SK-N-SH (cell line): ENCODE data around the gene CFAP210. TPM values are rescaled to one million over a fixed set of nuclear protein-coding genes. Genes with fewer than 3 reads are reported as not detected.

Source experiments
- CTCF ChIA-PET: fragments of 300-600, 350-600 bp; formaldehyde crosslinking; extraction: SDS; loops from one replicate; lab custom pipeline; 2021; lab: Yijun Ruan, JAX
- POLR2A ChIA-PET: fragments of 350-600 bp; sonication (Branson Sonifier 250); formaldehyde crosslinking; extraction: SDS; loops from one replicate; lab custom pipeline; 2020; ENCODE audit warnings: antibody characterized with exemption, inconsistent platforms; lab: Yijun Ruan, JAX
- DNase-seq: peaks from one replicate; pipeline ENCODE4 v3.0.0; 2012
- H2AFZ ChIP-seq: fragments of 200-600 bp; sonication (generic); 2 replicates; pipeline ENCODE4 v1.8.1; 2016; ENCODE audit warnings: antibody characterized with exemption, mild to moderate bottlenecking, low read depth
- H3F3A ChIP-seq: fragments of 200-600 bp; sonication (generic); replicated peaks from 2 replicates; pipeline ENCODE3; 2016; ENCODE audit warnings: antibody characterized with exemption, mild to moderate bottlenecking; ENCODE audit not compliant: insufficient read depth
- H3K27ac ChIP-seq, 2 experiments: fragments of 200-500 bp in 1 of 2; fragments of 200-600 bp in 1 of 2; sonication (Bioruptor generic) in 1 of 2; sonication (generic), shearing (Covaris generic) in 1 of 2; 2 replicates each; pipeline versions ENCODE4 v1.5.1 to v1.6.1; 2014 to 2016; ENCODE audit warnings: low read depth in 2 of 2, inconsistent platforms in 1 of 2, low read length in 1 of 2, mild to moderate bottlenecking in 1 of 2, mixed read lengths in 1 of 2
- H3K27me3 ChIP-seq: fragments of 200-600 bp; sonication (generic), shearing (Covaris generic); 2 replicates; pipeline ENCODE4 v1.6.1; 2016; ENCODE audit warnings: mixed run types; ENCODE audit not compliant: insufficient read depth
- H3K36me3 ChIP-seq, 2 experiments: fragments of 200-500 bp in 1 of 2; fragments of 200-600 bp in 1 of 2; sonication (Bioruptor generic) in 1 of 2; sonication (generic) in 1 of 2; replicated peaks in 1 of 2; 2 replicates each; pipeline versions ENCODE3 to v1.5.1; 2014 to 2016; ENCODE audit warnings: low read length in 1 of 2, mild to moderate bottlenecking in 1 of 2; ENCODE audit not compliant: insufficient read depth in 2 of 2, control insufficient read depth in 1 of 2
- H3K4me1 ChIP-seq, 2 experiments: fragments of 200-500 bp in 1 of 2; fragments of 200-600 bp in 1 of 2; sonication (Bioruptor generic) in 1 of 2; sonication (generic), shearing (Covaris generic) in 1 of 2; 2 replicates each; pipeline versions ENCODE4 v1.5.1 to v1.6.1; 2014 to 2016; ENCODE audit warnings: low read depth in 1 of 2, low read length in 1 of 2, mixed run types in 1 of 2; ENCODE audit not compliant: insufficient read depth in 2 of 2, control insufficient read depth in 1 of 2
- H3K4me2 ChIP-seq: fragments of 200-600 bp; sonication (generic), shearing (Covaris generic); 2 replicates; pipeline ENCODE4 v1.6.1; 2017; ENCODE audit warnings: mixed run types
- H3K4me3 ChIP-seq, 2 experiments: fragments of 200-500 bp in 1 of 2; fragments of 200-600 bp in 1 of 2; sonication (Bioruptor generic) in 1 of 2; sonication (generic), shearing (Covaris generic) in 1 of 2; 2 replicates each; pipeline versions ENCODE4 v1.5.1 to v1.8.1; 2014 to 2016; ENCODE audit warnings: low read depth in 2 of 2, inconsistent platforms in 1 of 2, low read length in 1 of 2, mild to moderate bottlenecking in 1 of 2, mixed read lengths in 1 of 2, moderate library complexity in 1 of 2
- H3K79me2 ChIP-seq: fragments of 200-600 bp; sonication (generic); 2 replicates; pipeline ENCODE4 v1.8.1; 2017; ENCODE audit warnings: mild to moderate bottlenecking; ENCODE audit not compliant: insufficient read depth
- H3K9ac ChIP-seq: fragments of 200-600 bp; sonication (generic); 2 replicates; pipeline ENCODE4 v1.6.1; 2017; ENCODE audit warnings: mixed run types
- H3K9me2 ChIP-seq: fragments of 200-600 bp; sonication (generic); 2 replicates; pipeline ENCODE4 v1.6.1; 2017; ENCODE audit warnings: mixed run types
- H3K9me3 ChIP-seq: fragments of 200-600 bp; sonication (generic); 2 replicates; pipeline ENCODE4 v1.6.1; 2017; ENCODE audit warnings: mixed run types, mild to moderate bottlenecking, moderate library complexity
- H4K20me1 ChIP-seq: fragments of 200-600 bp; sonication (generic); 2 replicates; pipeline ENCODE4 v1.6.1; 2017; ENCODE audit warnings: mild to moderate bottlenecking, mixed run types; ENCODE audit not compliant: insufficient read depth
- CHD2 ChIP-seq: fragments of 150-350 bp; IDR thresholded peaks from 2 replicates; pipeline ENCODE4 v1.6.1; 2018; ENCODE audit warnings: low read length; ENCODE audit not compliant: partially characterized antibody
- FOXJ3 ChIP-seq: sonication (generic); formaldehyde crosslinking; IDR thresholded peaks from 2 replicates; pipeline ENCODE4 v1.5.1; 2020; ENCODE audit warnings: mild to moderate bottlenecking, missing genetic modification reagents
- RAD21 ChIP-seq: IDR thresholded peaks from 2 replicates; pipeline ENCODE4 v1.6.1; 2012; ENCODE audit warnings: mild to moderate bottlenecking, low read length
- SIN3A ChIP-seq: IDR thresholded peaks from 2 replicates; pipeline ENCODE4 v1.6.1; 2012; ENCODE audit warnings: low read depth, mild to moderate bottlenecking, low read length, moderate library complexity, borderline replicate concordance
- YY1 ChIP-seq: IDR thresholded peaks from 2 replicates; pipeline ENCODE4 v1.4.0; 2012; ENCODE audit warnings: low read depth, mild to moderate bottlenecking
- WGBS: methylation state at CpG from one replicate; pipeline ENCODE4 v1.1.6; 2017; ENCODE audit warnings: low lambda C conversion rate; 5-methylcytosine and 5-hydroxymethylcytosine counted together
- polyA plus RNA-seq, 3 experiments: library from polyadenylated mRNA; depleted of rRNA; stranded (reverse); fragments of >200 nt; gene quantifications; 2 replicates each; pipeline ENCODE4 v1.2.3, GENCODE V29; 2012
- TF ChIP-seq, protein P1 (sequence below): fragments of 150-350 bp; IDR thresholded peaks from 2 replicates; pipeline ENCODE4 v1.6.1; 2016; ENCODE audit warnings: mild to moderate bottlenecking, low read depth, low read length
- TF ChIP-seq, protein P2 (sequence below): IDR thresholded peaks from 2 replicates; pipeline ENCODE4 v1.6.1; 2012; ENCODE audit warnings: mild to moderate bottlenecking, low read depth, low read length, moderate library complexity

The CFAP210 gene
- polyA plus RNA-seq, 1 of the 3 experiments (the other 2 are of a cell fraction), result 0.03 TPM

DNA sequence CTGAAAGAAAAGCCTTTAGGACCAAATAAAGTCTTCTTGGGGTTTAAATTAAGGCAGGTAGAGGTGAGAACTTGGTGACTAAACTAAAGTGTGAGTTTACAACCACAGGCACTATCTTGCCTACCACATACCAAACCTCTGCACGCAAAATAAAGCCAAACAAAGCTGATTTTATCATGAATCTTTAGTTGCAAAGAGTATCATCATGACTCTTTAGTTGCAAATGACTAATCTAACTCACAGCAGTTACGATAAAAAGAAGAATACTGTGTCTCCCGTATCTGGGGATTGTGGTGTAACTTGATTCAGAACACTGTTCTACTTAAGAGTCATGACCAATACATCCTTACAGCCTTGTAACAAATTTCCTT lies 11.2 kb downstream of the CFAP210 start:
- Histone ChIP-seq H3K4me1 (no peaks in the 10 kb centered on the region), H4K20me1 (no peaks in the 10 kb centered on the region), H3K79me2 (no peaks in the 10 kb centered on the region), H3F3A (no peaks in the 10 kb centered on the region), H2AFZ (no peak overlapping the region), H3K9me2 (no peaks in the 10 kb centered on the region), H3K4me2 (no peak overlapping the region), H3K9me3 (no peaks in the 10 kb centered on the region), H3K27ac (no peak overlapping the region), H3K4me3 (no peak overlapping the region), H3K9ac (no peak overlapping the region), H3K36me3 (no peaks in the 10 kb centered on the region), H3K27me3 (no peaks in the 10 kb centered on the region)
- 54% methylated on average over 3 of the region's 3 CpGs for WGBS
- DNase-seq, result no peak
- ChIA-PET POLR2A (no interaction called here), CTCF (interaction anchor here (1.0 to 2.4 kb wide), 3 partner anchors 10 to 142 kb away, joined by 3 to 9 read pairs (median 4); partner anchors contain the start of genes CFAP210 and METTL5)
- TF ChIP-seq CHD2 (no peak), RAD21 (no peak)

DNA sequence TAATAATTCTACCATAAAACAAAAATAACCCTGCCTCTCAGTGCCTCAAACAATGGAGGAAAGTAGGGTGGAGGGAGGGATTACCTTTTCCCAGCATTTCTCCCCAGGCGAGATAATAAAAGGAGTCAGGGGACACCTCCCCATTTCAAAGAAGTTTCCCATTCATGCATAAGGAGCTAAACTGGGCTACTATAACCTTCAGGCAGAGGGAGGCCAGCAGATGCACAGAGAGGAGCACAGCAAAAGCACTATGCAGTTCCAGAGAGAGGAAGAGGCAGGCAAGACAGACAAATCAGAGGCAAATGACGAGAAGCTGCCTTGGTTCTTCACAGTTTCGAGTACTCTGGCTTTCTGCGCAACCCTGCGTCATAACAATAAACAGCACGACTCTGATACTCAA lies 17.4 kb downstream of the CFAP210 start:
- CTCF ChIA-PET, result interaction anchor here (1.1 kb wide), 1 partner anchor 149 kb away, joined by 3 read pairs; no protein-coding TSS in a partner anchor

More for the DNA sequence above, 17.4 kb downstream of the CFAP210 start:
- Histone ChIP-seq H3F3A (no peaks in the 10 kb centered on the region), H3K36me3 (no peaks in the 10 kb centered on the region), H3K4me2 (no peak overlapping the region), H3K4me1 (no peaks in the 10 kb centered on the region), H4K20me1 (no peaks in the 10 kb centered on the region), H3K27ac (no peak overlapping the region), H3K9me3 (no peaks in the 10 kb centered on the region), H3K4me3 (no peak overlapping the region), H3K27me3 (no peaks in the 10 kb centered on the region), H3K79me2 (no peaks in the 10 kb centered on the region), H3K9ac (no peak overlapping the region), H3K9me2 (no peaks in the 10 kb centered on the region), H2AFZ (no peak overlapping the region)
- TF ChIP-seq SIN3A (no peak), FOXJ3 (CRISPR knock-in tag) (no peak), YY1 (no peak)
- TF ChIP-seq, protein P1, sequence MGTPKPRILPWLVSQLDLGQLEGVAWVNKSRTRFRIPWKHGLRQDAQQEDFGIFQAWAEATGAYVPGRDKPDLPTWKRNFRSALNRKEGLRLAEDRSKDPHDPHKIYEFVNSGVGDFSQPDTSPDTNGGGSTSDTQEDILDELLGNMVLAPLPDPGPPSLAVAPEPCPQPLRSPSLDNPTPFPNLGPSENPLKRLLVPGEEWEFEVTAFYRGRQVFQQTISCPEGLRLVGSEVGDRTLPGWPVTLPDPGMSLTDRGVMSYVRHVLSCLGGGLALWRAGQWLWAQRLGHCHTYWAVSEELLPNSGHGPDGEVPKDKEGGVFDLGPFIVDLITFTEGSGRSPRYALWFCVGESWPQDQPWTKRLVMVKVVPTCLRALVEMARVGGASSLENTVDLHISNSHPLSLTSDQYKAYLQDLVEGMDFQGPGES, result no peak
- TF ChIP-seq, protein P2, sequence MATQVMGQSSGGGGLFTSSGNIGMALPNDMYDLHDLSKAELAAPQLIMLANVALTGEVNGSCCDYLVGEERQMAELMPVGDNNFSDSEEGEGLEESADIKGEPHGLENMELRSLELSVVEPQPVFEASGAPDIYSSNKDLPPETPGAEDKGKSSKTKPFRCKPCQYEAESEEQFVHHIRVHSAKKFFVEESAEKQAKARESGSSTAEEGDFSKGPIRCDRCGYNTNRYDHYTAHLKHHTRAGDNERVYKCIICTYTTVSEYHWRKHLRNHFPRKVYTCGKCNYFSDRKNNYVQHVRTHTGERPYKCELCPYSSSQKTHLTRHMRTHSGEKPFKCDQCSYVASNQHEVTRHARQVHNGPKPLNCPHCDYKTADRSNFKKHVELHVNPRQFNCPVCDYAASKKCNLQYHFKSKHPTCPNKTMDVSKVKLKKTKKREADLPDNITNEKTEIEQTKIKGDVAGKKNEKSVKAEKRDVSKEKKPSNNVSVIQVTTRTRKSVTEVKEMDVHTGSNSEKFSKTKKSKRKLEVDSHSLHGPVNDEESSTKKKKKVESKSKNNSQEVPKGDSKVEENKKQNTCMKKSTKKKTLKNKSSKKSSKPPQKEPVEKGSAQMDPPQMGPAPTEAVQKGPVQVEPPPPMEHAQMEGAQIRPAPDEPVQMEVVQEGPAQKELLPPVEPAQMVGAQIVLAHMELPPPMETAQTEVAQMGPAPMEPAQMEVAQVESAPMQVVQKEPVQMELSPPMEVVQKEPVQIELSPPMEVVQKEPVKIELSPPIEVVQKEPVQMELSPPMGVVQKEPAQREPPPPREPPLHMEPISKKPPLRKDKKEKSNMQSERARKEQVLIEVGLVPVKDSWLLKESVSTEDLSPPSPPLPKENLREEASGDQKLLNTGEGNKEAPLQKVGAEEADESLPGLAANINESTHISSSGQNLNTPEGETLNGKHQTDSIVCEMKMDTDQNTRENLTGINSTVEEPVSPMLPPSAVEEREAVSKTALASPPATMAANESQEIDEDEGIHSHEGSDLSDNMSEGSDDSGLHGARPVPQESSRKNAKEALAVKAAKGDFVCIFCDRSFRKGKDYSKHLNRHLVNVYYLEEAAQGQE, result no peak
- POLR2A ChIA-PET, result no interaction called here
- WGBS, result 83% methylated on average over 6 of the region's 6 CpGs
- DNase-seq, result no peak
